GM21423 (cell line): Measurements from ENCODE around the gene CLEC2A.
"Not testable (repeated sequence)": the region's sequence is repeated elsewhere in the genome, so short reads cannot be mapped to it uniquely, and the experiment has no call there.

Experiments used
- ATAC-seq: cut with Tn5 transposase; IDR thresholded peaks from one replicate; pipeline ENCODE4 v1.9.1; 2021; ENCODE audit warnings: mild to moderate bottlenecking, moderate library complexity; ENCODE audit not compliant: unreplicated experiment

The CLEC2A gene

DNA sequence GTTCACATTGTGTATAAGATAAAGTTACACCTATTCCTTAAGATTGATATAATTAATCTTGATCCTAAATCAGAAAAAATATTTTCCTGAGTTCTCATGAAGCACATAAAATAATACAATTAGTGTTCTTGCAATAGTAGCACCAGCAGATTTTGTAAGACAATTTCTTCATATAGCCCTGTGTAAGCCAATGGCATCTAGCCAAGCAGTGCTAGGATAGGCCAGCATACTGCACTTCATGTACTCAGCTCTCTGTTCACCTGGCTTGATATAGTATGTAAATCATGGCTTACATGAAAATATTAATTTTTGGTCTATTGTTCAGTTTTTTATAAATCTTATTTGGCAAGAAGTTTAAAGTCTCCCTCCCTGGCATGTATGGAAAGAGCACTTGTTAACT, 49.0 kb downstream of the CLEC2A start:
- ATAC-seq: no peak

DNA sequence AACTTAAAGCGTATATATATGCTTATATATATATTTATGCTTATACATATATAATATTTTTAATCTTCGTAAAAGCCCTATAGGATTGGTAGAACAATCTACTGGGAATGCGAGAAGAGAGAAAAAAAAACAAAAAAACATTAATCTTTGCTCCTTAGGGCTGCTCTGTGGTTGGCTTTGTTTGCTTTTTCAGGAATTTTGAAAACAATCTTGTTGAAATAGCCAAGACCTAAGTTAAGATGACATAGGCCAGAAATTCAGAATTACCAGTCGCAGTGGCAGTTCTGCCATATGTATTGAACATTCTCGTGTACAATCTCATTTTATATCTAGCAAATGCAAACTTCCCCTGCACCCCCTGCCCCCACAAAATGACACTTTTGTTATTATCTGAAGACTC, 50.2 kb downstream of the CLEC2A start:
- no peak for ATAC-seq

DNA sequence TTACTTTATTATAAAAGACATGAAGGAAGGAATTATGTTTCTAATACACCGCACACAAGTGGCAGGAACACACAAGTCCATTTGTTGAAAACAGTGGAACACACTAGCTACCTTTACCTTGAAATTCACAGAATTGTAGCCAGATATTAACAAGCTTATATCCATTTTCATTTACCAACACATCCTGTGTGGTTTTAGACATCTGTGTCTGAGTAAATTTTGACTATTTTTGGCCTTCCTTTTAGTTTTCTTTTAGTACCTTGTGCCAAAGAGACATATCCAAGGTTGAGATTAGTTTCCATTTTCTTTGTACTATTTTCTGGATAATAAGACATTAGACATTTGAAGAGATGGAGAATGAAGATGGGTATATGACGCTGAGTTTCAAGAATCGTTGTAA, 50.9 kb downstream of the CLEC2A start, which contains the start of gene KLRF2:
Gene KLRF2 (plus strand): TSS at position 244 of the 400 bp plus-strand sequence. CDS start 107 bp downstream, at position 351.
- no peak for ATAC-seq

DNA sequence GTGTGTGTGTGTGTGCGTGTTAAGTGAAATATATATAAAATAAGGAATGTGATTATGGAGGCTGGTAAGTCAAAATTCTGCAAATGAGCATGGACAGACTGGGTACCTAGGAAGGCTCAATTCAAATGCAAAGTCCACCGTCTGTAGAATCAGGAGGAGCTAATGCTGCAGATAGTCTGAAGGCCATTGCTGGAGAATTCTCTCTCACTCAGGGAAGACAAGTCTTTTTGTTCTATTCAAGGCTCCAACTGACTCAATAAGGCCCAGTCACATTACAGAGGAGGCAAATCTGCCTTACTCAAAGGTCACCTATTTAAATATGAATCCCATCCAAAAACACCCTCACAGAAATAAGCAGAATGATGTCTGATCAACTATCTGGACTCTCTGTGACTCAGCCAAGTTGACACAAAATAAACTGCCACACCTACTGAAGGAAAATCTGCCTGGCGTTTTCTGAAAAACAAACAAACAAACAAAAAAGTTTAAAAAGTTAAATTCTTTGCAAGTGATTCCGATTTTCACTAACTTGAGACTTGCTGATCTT, 51.6 kb downstream of the CLEC2A start:
- no peak for ATAC-seq

DNA sequence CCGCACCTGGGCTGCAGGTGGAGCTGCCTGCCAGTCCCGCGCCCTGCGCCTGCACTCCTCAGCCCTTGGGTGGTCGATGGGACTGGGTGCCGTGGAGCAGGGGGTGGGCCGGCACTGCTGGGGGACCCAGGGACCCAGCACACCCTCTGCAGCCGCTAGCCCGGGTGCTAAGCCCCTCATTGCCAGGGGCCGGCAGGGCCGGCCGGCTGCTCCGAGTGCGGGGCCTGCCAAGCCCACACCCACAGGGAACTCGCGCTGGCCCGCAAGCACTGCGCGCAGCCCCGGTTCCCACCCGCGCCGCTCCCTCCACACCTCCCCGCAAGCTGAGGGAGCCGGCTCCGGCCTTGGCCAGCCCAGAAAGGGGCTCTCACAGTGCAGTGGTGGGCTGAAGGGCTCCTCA, 56.0 kb downstream of the CLEC2A start:
- not testable (repeated sequence) for ATAC-seq

DNA sequence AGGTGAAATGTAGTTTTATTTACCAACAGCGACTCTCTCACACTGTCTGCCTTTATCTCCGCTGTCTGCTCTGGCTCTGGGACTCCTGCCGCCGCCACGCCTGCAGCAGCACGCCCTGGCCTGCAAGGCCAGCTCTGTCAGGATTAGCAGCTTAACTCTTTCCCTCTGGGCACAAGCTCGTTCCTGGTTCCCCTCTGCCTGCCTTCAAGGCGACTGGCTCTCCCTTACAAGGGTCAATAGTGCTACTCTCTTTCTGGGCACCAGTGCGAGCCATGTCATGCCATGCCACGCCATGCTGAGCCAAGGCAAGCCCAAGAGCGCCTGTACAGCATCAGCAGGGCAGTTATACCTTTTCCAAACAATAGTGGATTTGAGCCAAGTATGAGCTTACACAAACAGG, 59.4 kb downstream of the CLEC2A start:
- ATAC-seq: no peak

DNA sequence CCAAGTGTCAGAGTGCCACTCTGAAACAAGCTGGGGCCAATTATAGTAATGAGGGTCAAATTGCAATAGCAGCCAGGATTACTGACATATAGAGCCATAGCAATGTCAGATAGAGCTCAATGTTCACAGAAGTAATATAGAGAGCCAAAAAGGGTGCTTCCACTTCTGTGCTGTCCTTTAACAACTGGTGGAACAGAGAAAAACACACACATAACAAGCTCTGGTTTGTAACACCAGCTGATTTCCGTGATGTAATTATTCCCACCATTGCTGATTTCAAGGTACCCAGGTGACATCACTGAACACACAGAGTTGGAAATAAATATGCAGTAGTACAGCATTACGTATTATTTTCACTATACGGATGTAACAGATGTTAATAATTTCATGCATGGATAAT, 60.0 kb downstream of the CLEC2A start:
- no peak for ATAC-seq

DNA sequence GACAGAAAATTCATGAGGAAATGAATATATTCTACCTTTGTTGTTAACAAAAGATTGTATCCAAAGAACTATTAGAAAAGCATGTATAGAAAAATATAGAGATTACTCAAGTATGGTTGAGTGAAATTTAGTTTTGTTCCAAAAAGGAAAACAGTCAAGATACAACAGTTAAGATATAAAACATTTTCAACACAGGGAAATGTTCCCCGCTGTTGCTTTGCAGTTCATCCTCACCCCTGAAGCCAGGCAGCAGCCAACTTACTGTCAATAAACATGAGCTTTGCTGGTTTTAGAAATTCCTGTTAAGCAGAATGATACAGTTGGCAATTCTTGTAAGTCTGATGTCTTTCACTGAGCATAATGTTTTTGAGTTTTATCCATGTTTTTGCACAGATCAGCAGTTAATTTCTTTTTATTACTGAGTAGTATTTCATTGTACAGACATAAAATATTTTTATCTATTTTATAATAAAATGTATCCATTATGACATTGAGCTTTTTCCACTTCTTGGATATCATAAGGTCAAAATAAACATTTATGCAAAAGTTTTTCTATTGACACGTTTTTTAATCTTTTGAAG, 61.8 kb downstream of the CLEC2A start:
- ATAC-seq: no peak

DNA sequence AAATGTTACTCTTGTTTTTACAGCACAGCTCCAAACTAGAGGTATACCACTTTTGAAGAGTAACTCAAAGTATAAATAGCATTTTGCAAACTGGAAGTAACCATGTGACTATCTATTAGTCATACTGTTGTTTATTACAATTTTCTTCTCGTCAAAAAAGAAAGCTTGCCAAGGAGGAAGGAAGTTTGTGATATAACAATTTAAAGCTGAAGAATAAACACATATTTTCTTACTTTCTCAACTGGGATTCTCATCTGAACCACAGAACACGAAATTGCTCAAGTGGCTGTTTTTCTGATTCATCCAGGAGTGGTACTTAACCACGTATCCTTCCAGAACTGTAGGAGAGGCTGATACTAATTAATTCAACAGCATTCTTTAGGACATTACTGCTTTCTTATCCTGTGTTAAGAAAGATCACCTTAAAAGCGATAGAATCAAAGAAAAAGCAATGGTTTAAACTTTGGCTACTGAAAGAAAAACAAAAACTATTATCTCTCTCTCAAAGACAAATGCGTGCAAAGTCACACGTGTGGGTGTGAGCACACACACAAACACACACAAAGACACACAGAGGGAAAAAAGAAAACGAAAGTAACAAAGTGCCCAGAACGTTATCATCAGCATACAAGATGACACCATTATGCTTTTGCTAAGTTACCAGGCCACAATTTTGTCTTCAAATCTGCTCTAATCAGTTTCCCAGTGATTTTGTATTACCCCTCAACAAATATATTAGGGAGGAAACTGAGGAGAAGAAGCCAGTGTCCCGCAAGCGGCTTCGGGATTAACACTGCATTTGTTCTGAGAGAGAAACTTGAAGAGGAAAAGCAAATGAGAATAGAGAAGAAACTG, 62.6 kb downstream of the CLEC2A start, which contains the start of gene CLEC2B:
Gene CLEC2B (minus strand): TSS at position 48 of the 855 bp plus-strand sequence.
- peak; percentile 46 for ATAC-seq

DNA sequence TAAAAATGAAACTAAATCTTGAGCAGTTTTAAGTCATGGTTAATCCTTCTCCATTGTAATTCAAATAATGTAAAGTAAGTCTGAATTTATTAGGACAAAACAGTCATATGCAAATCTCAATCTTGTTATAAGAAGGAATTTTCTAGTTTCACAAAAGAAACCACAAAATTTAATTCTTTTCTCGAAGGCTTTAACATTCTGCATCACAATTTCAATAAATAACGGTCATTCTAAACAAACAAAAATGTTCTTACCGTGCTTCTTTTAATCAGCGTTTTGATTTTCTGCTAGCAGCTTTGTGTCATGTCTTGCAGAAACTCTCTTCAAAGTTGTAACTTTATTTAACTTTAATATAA, 63.2 kb downstream of the CLEC2A start:
- ATAC-seq: no peak

DNA sequence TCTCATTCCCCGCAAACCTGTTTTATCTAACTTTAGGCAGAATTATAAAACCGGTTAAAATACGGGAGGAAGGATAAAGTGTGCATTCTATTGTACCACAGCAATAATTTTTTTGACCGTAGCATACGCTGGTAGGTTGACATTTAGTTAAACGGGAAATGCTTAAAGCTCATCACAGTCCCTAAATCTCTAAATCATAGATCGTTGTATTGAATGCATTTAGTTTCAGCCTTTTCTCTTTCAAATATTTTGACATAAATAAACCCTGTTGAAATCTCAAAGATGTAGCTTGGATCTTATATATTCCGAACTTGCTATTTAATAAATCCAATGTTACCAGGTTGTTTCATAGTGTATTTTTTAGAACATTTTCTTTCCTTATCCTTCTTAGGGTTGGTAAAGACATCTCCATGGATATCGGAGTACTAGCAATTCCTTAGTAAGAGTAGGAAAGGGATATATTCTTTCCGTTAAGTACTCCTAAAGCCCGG, 63.8 kb downstream of the CLEC2A start:
- no peak for ATAC-seq

DNA sequence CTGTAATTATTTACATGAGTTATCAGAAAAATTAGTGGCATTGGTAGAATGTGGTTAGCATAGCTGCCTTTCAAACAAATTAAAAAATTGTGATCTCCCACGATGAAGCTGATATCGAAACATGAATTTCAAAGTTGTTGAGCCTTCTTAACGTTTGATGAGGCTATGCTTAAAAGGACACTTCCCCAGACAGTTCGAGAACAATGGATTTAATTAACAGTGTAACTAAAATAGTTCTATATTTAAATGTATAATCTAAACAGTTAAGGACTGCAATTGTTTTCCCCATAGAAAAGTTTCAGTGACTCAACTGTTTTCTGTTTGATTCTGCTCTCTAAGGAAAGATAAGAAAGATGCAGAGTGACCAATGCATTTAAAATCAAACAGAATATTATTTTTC, 64.6 kb downstream of the CLEC2A start:
- ATAC-seq: no peak

DNA sequence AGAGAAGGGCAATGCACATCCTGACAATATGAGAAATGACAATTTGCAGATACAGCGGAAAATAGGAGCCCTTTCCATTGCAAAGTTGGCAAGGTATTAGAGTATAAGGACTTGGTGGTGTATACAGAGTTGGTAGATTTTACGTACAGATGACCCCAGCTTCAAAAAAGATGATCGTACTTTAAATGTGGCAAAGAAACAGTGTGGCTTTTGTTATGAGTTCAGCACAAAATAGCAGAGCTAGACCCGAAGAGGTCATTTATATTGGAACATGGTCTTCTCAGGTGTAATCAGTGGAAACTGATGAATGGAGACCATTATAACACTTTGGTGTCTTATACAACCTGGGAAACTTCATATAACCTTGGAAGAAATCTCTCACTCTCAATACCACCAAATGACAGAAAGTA, 65.3 kb downstream of the CLEC2A start:
- no peak for ATAC-seq

DNA sequence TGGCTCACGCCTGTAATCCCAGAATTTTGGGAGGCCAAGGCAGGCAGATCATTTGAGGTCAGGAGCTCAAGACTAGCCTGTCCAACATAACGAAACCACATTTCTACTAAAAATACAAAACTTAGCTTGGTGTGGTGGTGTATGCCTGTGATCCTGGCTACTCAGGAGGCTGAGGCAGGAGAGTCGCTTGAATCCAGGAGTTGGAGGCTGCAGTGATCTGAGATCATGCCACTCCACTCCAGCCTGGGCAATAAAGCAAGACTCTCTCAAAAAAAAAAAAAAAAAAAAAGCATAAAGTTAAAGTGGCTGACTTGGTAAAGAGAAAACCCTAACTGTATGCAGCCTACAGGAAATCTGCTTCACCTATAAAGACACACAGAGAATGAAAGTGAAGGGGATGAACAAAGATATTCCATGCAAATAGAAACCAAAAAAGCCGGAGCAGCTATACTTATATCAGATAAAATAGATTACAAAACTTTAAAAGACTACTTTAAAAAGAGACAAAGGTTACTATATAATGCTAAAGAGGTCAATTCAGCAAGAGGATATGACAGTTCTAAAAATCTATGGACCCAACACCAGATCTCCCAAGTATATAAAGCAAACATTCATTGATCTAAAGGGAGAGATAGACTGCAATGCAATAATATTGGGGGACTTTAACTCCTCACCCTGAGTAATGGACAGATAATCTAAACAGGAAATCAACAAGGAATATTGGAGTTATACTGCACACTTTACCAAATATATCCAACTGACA, 67.1 kb downstream of the CLEC2A start:
- ATAC-seq: no peak
